Loucy (cell line): ENCODE data around the gene CACNA1S.

ENCODE experiments used
- CTCF ChIP-seq: fragments of 200-600 bp; sonication (generic); conservative IDR thresholded peaks from 2 replicates; pipeline ENCODE4 v1.5.1; 2014; ENCODE audit warnings: mild to moderate bottlenecking, antibody characterized with exemption, low read length
- EZH2phosphoT487 ChIP-seq: fragments of 200-600 bp; IDR thresholded peaks from 2 replicates; pipeline ENCODE4 v1.6.1; 2018; ENCODE audit warnings: antibody characterized with exemption, mild to moderate bottlenecking, moderate library complexity, borderline replicate concordance

- TF ChIP-seq CTCF (no peak), EZH2phosphoT487 (no peak)
These were observed 3.2 kb upstream of the CACNA1S start for GRCh38 chr1:201115390-201115937.
